ENCODE results near the gene LHFPL3. TPM values are rescaled to one million over a fixed set of nuclear protein-coding genes. Genes with fewer than 3 reads are reported as not detected.

LHFPL3 gene
- total and polyA plus RNA-seq, 5 donors from 2014 or later = not detected

GRCh38 chr7:104862719-104863118, 534.3 kb downstream of the LHFPL3 start:
- Histone ChIP-seq H3K27me3 (ENCODE audit: control insufficient read depth, insufficient read depth, low read length) (peaks cover 7% of the 10 kb centered on the region), H3K36me3 (ENCODE audit: control insufficient read depth, insufficient read depth, low read length) (no peaks in the 10 kb centered on the region), H3K4me1 (ENCODE audit: control insufficient read depth, insufficient read depth, low read length, poor library complexity, severe bottlenecking) (peaks cover 4% of the 10 kb centered on the region), H3K4me3 (ENCODE audit: low read depth, low read length) (no peak overlapping the region), H3K27ac (ENCODE audit: insufficient read depth, low read length, poor library complexity, severe bottlenecking) (no peak overlapping the region), H3K9me3 (ENCODE audit: control insufficient read depth in 2 of 2, low read length in 2 of 2) (no peaks in the 10 kb centered on the region)
- Mint-ChIP-seq H3K4me3 (no peak overlapping the region), H3K27me3 (peaks cover 49% of the 10 kb centered on the region), H3K36me3 (peaks cover 3% of the 10 kb centered on the region), H3K4me1 (peaks cover 0 to 10% (median 8%) of the 10 kb centered on the region in 4 donors), H3K27ac (no peak overlapping the region), H3K9me3 (peaks cover 0 to 9% (median 0%) of the 10 kb centered on the region in 7 donors)
- ATAC-seq (ENCODE audit: low read depth in 2 of 2) (no peak), DNase-seq (no peak)

GRCh38 chr7:104873401-104873800, 545.0 kb downstream of the LHFPL3 start:
- Mint-ChIP-seq H3K4me1 (peaks cover 3 to 8% (median 4%) of the 10 kb centered on the region in 4 donors), H3K27ac (no peak overlapping the region), H3K27me3 (peaks cover 10% of the 10 kb centered on the region), H3K36me3 (no peaks in the 10 kb centered on the region), H3K9me3 (peaks cover 0 to 5% (median 0%) of the 10 kb centered on the region in 7 donors), H3K4me3 (no peak overlapping the region)
- Histone ChIP-seq H3K36me3 (ENCODE audit: control insufficient read depth, insufficient read depth, low read length) (no peaks in the 10 kb centered on the region), H3K27me3 (ENCODE audit: control insufficient read depth, insufficient read depth, low read length) (no peaks in the 10 kb centered on the region), H3K4me1 (ENCODE audit: control insufficient read depth, insufficient read depth, low read length, poor library complexity, severe bottlenecking) (peaks cover 2% of the 10 kb centered on the region), H3K9me3 (ENCODE audit: control insufficient read depth in 2 of 2, low read length in 2 of 2) (no peaks in the 10 kb centered on the region), H3K4me3 (ENCODE audit: low read depth, low read length) (no peak overlapping the region), H3K27ac (ENCODE audit: insufficient read depth, low read length, poor library complexity, severe bottlenecking) (no peak overlapping the region)
- ATAC-seq (ENCODE audit: low read depth in 2 of 2) (no peak), DNase-seq (no peak)

- ATAC-seq (ENCODE audit: low read depth in 2 of 2) (peak in 1 of 2 donors; percentile 18), DNase-seq (peak in 1 of 3 donors; percentile 71)
- Mint-ChIP-seq H3K27ac (peak overlapping the region; percentile 1 to 62 (median 13)), H3K9me3 (peaks cover 0 to 5% (median 0%) of the 10 kb centered on the region in 7 donors), H3K36me3 (no peaks in the 10 kb centered on the region), H3K4me1 (peaks cover 9 to 20% (median 12%) of the 10 kb centered on the region in 4 donors), H3K27me3 (peaks cover 5% of the 10 kb centered on the region), H3K4me3 (peak overlapping the region in 3 of 4 donors; percentile 17 to 55 (median 20))
- no peaks in the 10 kb centered on the region for H3K9me3 ChIP-seq (ENCODE audit: control insufficient read depth in 2 of 2, low read length in 2 of 2)
- peaks cover 9% of the 10 kb centered on the region for H3K4me1 ChIP-seq (ENCODE audit: control insufficient read depth, insufficient read depth, low read length, poor library complexity, severe bottlenecking)
- peak overlapping the region; percentile 33 for H3K27ac ChIP-seq (ENCODE audit: insufficient read depth, low read length, poor library complexity, severe bottlenecking)
- no peaks in the 10 kb centered on the region for H3K27me3 ChIP-seq (ENCODE audit: control insufficient read depth, insufficient read depth, low read length)
- H3K4me3 ChIP-seq (ENCODE audit: low read depth, low read length) = peak overlapping the region; percentile 63
- H3K36me3 ChIP-seq (ENCODE audit: control insufficient read depth, insufficient read depth, low read length) = no peaks in the 10 kb centered on the region
These were observed 550.2 kb downstream of the LHFPL3 start for GRCh38 chr7:104878577-104878976.

- H3K27me3 Mint-ChIP-seq = peaks cover 8% of the 10 kb centered on the region
- Histone ChIP-seq H3K9me3 (ENCODE audit: control insufficient read depth in 2 of 2, low read length in 2 of 2) (no peaks in the 10 kb centered on the region), H3K36me3 (ENCODE audit: control insufficient read depth, insufficient read depth, low read length) (no peaks in the 10 kb centered on the region), H3K4me1 (ENCODE audit: control insufficient read depth, insufficient read depth, low read length, poor library complexity, severe bottlenecking) (peaks cover 8% of the 10 kb centered on the region), H3K27ac (ENCODE audit: insufficient read depth, low read length, poor library complexity, severe bottlenecking) (no peak overlapping the region), H3K27me3 (ENCODE audit: control insufficient read depth, insufficient read depth, low read length) (no peaks in the 10 kb centered on the region), H3K4me3 (ENCODE audit: low read depth, low read length) (no peak overlapping the region)
- DNase-seq (no peak), ATAC-seq (ENCODE audit: low read depth in 2 of 2) (no peak)
- no peak overlapping the region for H3K4me3 Mint-ChIP-seq
- peaks cover 0 to 3% (median 0%) of the 10 kb centered on the region in 7 donors for H3K9me3 Mint-ChIP-seq
- H3K36me3 Mint-ChIP-seq = no peaks in the 10 kb centered on the region
- H3K4me1 Mint-ChIP-seq = peaks cover 7 to 13% (median 12%) of the 10 kb centered on the region in 4 donors
- no peak overlapping the region for H3K27ac Mint-ChIP-seq
These were observed 554.9 kb downstream of the LHFPL3 start for GRCh38 chr7:104883248-104883717.

GRCh38 chr7:104883718-104884452, 555.5 kb downstream of the LHFPL3 start:
- Mint-ChIP-seq H3K9me3 (peaks cover 0 to 3% (median 0%) of the 10 kb centered on the region in 7 donors), H3K27ac (peak overlapping the region in 1 of 3 donors; percentile 29), H3K4me1 (peaks cover 1 to 7% (median 6%) of the 10 kb centered on the region in 4 donors), H3K36me3 (no peaks in the 10 kb centered on the region), H3K27me3 (peaks cover 13% of the 10 kb centered on the region), H3K4me3 (no peak overlapping the region)
- peaks cover 2% of the 10 kb centered on the region for H3K4me1 ChIP-seq (ENCODE audit: control insufficient read depth, insufficient read depth, low read length, poor library complexity, severe bottlenecking)
- ATAC-seq (ENCODE audit: low read depth in 2 of 2) (peak; percentile 61 to 72), DNase-seq (peak; percentile 56 to 62 (median 61))
- no peaks in the 10 kb centered on the region for H3K27me3 ChIP-seq (ENCODE audit: control insufficient read depth, insufficient read depth, low read length)
- no peak overlapping the region for H3K4me3 ChIP-seq (ENCODE audit: low read depth, low read length)
- H3K36me3 ChIP-seq (ENCODE audit: control insufficient read depth, insufficient read depth, low read length) = no peaks in the 10 kb centered on the region
- no peaks in the 10 kb centered on the region for H3K9me3 ChIP-seq (ENCODE audit: control insufficient read depth in 2 of 2, low read length in 2 of 2)
- H3K27ac ChIP-seq (ENCODE audit: insufficient read depth, low read length, poor library complexity, severe bottlenecking) = no peak overlapping the region

- ATAC-seq (ENCODE audit: low read depth in 2 of 2) (no peak), DNase-seq (no peak)
- Histone ChIP-seq H3K36me3 (ENCODE audit: control insufficient read depth, insufficient read depth, low read length) (no peaks in the 10 kb centered on the region), H3K4me3 (ENCODE audit: low read depth, low read length) (no peak overlapping the region), H3K27me3 (ENCODE audit: control insufficient read depth, insufficient read depth, low read length) (no peaks in the 10 kb centered on the region), H3K9me3 (ENCODE audit: control insufficient read depth in 2 of 2, low read length in 2 of 2) (no peaks in the 10 kb centered on the region), H3K4me1 (ENCODE audit: control insufficient read depth, insufficient read depth, low read length, poor library complexity, severe bottlenecking) (no peaks in the 10 kb centered on the region), H3K27ac (ENCODE audit: insufficient read depth, low read length, poor library complexity, severe bottlenecking) (no peak overlapping the region)
- no peak overlapping the region for H3K27ac Mint-ChIP-seq
- no peaks in the 10 kb centered on the region for H3K36me3 Mint-ChIP-seq
- no peaks in the 10 kb centered on the region for H3K9me3 Mint-ChIP-seq
- peaks cover 0 to 5% (median 2%) of the 10 kb centered on the region in 4 donors for H3K4me1 Mint-ChIP-seq
- H3K27me3 Mint-ChIP-seq = peaks cover 19% of the 10 kb centered on the region
- H3K4me3 Mint-ChIP-seq = no peak overlapping the region
These were observed 558.2 kb downstream of the LHFPL3 start for GRCh38 chr7:104886651-104887050.

- H3K36me3 Mint-ChIP-seq = no peaks in the 10 kb centered on the region
- H3K27me3 Mint-ChIP-seq = peaks cover 19% of the 10 kb centered on the region
- no peak overlapping the region for H3K4me3 ChIP-seq (ENCODE audit: low read depth, low read length)
- no peak overlapping the region for H3K4me3 Mint-ChIP-seq
- H3K9me3 Mint-ChIP-seq = peaks cover 0 to 1% (median 0%) of the 10 kb centered on the region in 7 donors
- no peak for DNase-seq
- no peak overlapping the region for H3K27ac ChIP-seq (ENCODE audit: insufficient read depth, low read length, poor library complexity, severe bottlenecking)
- H3K27me3 ChIP-seq (ENCODE audit: control insufficient read depth, insufficient read depth, low read length) = no peaks in the 10 kb centered on the region
- ATAC-seq (ENCODE audit: low read depth in 2 of 2) = no peak
- H3K4me1 ChIP-seq (ENCODE audit: control insufficient read depth, insufficient read depth, low read length, poor library complexity, severe bottlenecking) = no peaks in the 10 kb centered on the region
- H3K27ac Mint-ChIP-seq = no peak overlapping the region
- H3K36me3 ChIP-seq (ENCODE audit: control insufficient read depth, insufficient read depth, low read length) = no peaks in the 10 kb centered on the region
- H3K4me1 Mint-ChIP-seq = peaks cover 0 to 1% (median 0%) of the 10 kb centered on the region in 4 donors
- no peaks in the 10 kb centered on the region for H3K9me3 ChIP-seq (ENCODE audit: control insufficient read depth in 2 of 2, low read length in 2 of 2)
These were observed 561.8 kb downstream of the LHFPL3 start for GRCh38 chr7:104890216-104890615.

Measured in CD4-positive, CD25-positive, alpha-beta regulatory T cell (primary cell).